ENCODE data around the gene PPARG.

DNA sequence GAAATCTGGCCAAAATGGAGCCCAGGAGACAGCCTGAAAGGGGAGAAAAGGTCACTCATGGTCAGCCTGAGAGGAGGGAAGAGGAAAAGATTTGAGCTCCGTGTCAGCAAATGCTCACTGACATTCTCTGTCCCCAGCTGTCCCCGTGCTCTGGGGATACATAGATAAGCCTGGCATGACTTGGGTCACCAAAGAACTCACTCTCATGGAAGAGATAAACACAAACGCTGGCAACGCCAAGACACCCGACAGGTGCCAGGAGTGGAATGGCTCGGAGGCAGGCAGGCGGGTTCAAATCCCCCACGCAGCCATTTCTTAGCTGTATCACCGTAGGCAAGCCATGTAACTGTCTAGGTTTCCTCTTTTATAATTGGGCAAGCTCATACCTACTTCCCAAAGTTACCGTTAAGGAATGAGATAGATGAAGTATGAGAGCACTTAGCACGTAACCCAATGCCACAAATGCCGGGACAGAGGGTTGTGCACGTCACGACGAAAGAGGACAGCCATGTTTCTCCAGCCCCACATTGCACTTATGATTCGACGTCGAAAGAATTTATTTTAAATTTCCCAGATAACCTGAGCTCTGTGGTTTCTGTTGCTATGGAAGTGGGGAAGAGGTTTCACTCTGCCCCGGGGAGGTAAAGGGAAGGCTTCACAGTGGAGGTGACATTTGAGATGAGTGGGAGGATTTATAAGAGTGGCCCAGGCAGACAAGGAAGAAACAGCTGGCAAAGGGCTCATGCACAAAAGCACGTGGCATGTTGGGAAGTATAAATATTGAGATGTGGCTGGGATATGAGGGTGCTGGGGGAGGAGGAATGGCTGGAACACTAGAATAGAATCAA, 154.0 kb downstream of the PPARG start:
- TF ChIP-seq, protein P1, sequence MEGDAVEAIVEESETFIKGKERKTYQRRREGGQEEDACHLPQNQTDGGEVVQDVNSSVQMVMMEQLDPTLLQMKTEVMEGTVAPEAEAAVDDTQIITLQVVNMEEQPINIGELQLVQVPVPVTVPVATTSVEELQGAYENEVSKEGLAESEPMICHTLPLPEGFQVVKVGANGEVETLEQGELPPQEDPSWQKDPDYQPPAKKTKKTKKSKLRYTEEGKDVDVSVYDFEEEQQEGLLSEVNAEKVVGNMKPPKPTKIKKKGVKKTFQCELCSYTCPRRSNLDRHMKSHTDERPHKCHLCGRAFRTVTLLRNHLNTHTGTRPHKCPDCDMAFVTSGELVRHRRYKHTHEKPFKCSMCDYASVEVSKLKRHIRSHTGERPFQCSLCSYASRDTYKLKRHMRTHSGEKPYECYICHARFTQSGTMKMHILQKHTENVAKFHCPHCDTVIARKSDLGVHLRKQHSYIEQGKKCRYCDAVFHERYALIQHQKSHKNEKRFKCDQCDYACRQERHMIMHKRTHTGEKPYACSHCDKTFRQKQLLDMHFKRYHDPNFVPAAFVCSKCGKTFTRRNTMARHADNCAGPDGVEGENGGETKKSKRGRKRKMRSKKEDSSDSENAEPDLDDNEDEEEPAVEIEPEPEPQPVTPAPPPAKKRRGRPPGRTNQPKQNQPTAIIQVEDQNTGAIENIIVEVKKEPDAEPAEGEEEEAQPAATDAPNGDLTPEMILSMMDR (IDR thresholded peaks at IDR 0.05), result no peak
- no peak for TF ChIP-seq POLR2A (IDR thresholded peaks at IDR 0.05)
